Esophagus muscularis mucosa (tissue), 4 donors: ENCODE results near the gene RAB11FIP3.

Experiments
- EP300 ChIP-seq: sonication (generic); formaldehyde crosslinking; IDR thresholded peaks from one replicate; pipeline ENCODE4 v1.6.1; 2017; ENCODE audit warnings: antibody characterized with exemption
- POLR2A ChIP-seq: fragments of 450-650 bp; IDR thresholded peaks from one replicate; pipeline ENCODE4 v1.6.1; 2017; ENCODE audit warnings: antibody characterized with exemption, moderate library complexity, mild to moderate bottlenecking, low read depth
- POLR2AphosphoS5 ChIP-seq, 2 donors: sonication (generic); formaldehyde crosslinking; IDR thresholded peaks; one replicate each; pipeline ENCODE4 v1.6.1; 2017; ENCODE audit warnings: antibody characterized with exemption in 2 of 2
- TF ChIP-seq, protein P1 (sequence below), 3 experiments: fragments of 200-600 bp in 2 of 3; fragments of 450-650 bp in 1 of 3; sonication (generic) in 2 of 3; IDR thresholded peaks; one replicate each; pipeline ENCODE4 v1.5.1; 2017 to 2019; ENCODE audit warnings: antibody characterized with exemption in 3 of 3, mild to moderate bottlenecking in 2 of 3, moderate library complexity in 1 of 3

DNA sequence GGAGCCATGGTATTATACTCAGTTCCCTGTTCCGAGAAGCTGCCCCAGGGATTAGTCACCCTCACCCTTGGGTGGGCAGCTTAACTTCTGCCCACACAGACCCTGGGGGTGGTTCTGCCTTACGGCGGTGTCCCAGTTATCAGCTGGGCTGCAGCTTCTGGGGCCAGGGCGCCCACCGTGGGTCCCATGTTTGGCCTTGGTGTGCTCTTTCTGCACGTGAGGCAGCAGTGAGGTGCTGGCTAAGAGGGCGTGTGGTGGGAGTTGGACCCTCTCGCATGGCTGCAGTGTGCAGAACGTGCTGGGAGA, 46.7 kb downstream of the RAB11FIP3 start:
- TF ChIP-seq, protein P1, sequence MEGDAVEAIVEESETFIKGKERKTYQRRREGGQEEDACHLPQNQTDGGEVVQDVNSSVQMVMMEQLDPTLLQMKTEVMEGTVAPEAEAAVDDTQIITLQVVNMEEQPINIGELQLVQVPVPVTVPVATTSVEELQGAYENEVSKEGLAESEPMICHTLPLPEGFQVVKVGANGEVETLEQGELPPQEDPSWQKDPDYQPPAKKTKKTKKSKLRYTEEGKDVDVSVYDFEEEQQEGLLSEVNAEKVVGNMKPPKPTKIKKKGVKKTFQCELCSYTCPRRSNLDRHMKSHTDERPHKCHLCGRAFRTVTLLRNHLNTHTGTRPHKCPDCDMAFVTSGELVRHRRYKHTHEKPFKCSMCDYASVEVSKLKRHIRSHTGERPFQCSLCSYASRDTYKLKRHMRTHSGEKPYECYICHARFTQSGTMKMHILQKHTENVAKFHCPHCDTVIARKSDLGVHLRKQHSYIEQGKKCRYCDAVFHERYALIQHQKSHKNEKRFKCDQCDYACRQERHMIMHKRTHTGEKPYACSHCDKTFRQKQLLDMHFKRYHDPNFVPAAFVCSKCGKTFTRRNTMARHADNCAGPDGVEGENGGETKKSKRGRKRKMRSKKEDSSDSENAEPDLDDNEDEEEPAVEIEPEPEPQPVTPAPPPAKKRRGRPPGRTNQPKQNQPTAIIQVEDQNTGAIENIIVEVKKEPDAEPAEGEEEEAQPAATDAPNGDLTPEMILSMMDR (IDR thresholded peaks at IDR 0.05) = no peak
- no peak for TF ChIP-seq POLR2A
- no peak for TF ChIP-seq EP300
- no peak for TF ChIP-seq POLR2AphosphoS5 (IDR thresholded peaks at IDR 0.05)
